ENCODE results near the gene C1orf159. TPM values are rescaled to one million over a fixed set of nuclear protein-coding genes. Genes with fewer than 3 reads are reported as not detected.

Gene C1orf159
- total and polyA plus RNA-seq, 2 donors (not counting 1 experiment from before 2014, with no cell fraction given), result 23.0 to 25.6 TPM

DNA sequence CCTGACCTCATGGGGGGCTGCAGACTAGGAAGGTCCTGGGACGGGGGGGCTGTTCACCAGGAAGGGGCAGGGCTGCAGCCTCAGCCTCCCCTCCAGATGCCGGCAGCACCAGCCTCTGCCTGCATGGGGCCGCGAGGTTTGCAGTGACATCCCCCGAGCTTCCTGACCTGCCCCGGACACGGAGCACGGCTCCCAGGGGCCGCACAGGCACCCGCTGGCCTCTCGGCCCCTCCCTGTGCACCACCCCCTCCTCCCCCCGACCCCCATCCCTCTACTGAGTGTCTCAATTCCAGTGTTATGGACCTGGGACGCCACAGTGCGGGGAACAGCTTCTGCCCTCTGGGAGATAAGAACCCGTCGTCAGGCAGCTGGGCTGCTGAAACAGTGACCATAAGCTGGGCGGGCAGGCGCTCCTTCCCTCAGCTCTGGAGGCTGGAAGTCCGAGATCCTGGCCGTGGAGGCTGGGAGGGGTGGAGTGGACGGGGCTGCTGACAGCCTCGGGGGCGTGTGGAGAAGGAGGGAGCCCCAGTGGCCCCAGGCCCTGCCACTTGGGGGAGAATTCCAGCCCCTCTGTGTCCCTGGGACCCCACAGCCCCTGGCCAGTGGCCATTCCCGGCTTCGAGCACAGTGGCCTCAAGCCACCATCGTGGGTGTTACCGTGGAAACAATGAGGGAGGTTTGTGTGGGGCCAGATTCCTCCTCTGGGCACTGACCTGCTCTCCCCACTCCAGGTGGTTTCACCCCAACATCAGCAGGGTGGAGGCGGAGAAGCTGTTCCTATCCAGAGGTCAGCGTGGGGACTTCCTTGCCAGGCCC, 53.3 kb downstream of the C1orf159 start:
- DNase-seq (no peak), ATAC-seq (ENCODE audit: low read depth) (no peak)
- Histone ChIP-seq H3K9ac (ENCODE audit: low read length) (no peak overlapping the region), H3K4me2 (replicated peaks; ENCODE audit: low read depth, low read length, poor library complexity, severe bottlenecking) (no peak overlapping the region), H3K27ac (ENCODE audit: low read length in 2 of 2) (no peak overlapping the region), H4K20me1 (ENCODE audit: control insufficient read depth, insufficient read depth, low read length, poor library complexity, severe bottlenecking) (peaks cover 4% of the 10 kb centered on the region), H3K36me3 (replicated peaks in 1 of 2; ENCODE audit: control extremely low read depth in 1 of 2, control insufficient read depth in 1 of 2, extremely low read depth in 1 of 2, insufficient read depth in 2 of 2, low read length in 1 of 2) (no peaks in the 10 kb centered on the region), H3K79me2 (ENCODE audit: control insufficient read depth, insufficient read depth, low read length) (no peaks in the 10 kb centered on the region), H2AFZ (ENCODE audit: insufficient read depth, low read depth, low read length, poor library complexity, severe bottlenecking) (no peak overlapping the region), H3K4me1 (ENCODE audit: control insufficient read depth in 2 of 2, insufficient read depth in 2 of 2, low read length in 2 of 2) (peaks cover 38 to 44% of the 10 kb centered on the region in 2 donors), H3K9me3 (ENCODE audit: control extremely low read depth in 1 of 3, control insufficient read depth in 2 of 3, insufficient read depth in 1 of 3, low read length in 2 of 3) (peaks cover 0 to 29% (median 0%) of the 10 kb centered on the region in 3 donors), H3K4me3 (ENCODE audit: control extremely low read depth in 1 of 5, extremely low read depth in 1 of 5, insufficient read depth in 1 of 5, low read depth in 2 of 5, low read length in 4 of 5) (no peak overlapping the region), H3K27me3 (replicated peaks in 1 of 4; ENCODE audit: control extremely low read depth in 1 of 4, control insufficient read depth in 3 of 4, insufficient read depth in 4 of 4, low read length in 3 of 4) (peaks cover 0 to 60% (median 30%) of the 10 kb centered on the region in 4 experiments)
- Mint-ChIP-seq H3K9me3 (ENCODE audit: insufficient read depth) (no peaks in the 10 kb centered on the region), H3K27ac (peak overlapping the region; percentile 26), H3K4me3 (peak overlapping the region; percentile 37), H3K27me3 (peaks cover 7% of the 10 kb centered on the region), H3K4me1 (peaks cover 25% of the 10 kb centered on the region)
- 35% methylated on average over 23 of the region's 29 CpGs for WGBS (ENCODE audit: insufficient coverage)
- ChIA-PET POLR2A (interaction anchor here (0.6 to 2.5 kb wide), 3 partner anchors 22 to 29 kb away, joined by 3 to 27 read pairs (median 6); no protein-coding TSS in a partner anchor), CTCF (interaction anchor here (1.0 to 3.3 kb wide), 8 partner anchors 13 to 378 kb away, joined by 3 to 29 read pairs (median 12); partner anchors contain the start of gene PERM1)
- no peak for TF ChIP-seq CTCF (IDR thresholded peaks at IDR 0.05)
- no peak for TF ChIP-seq EZH2 (IDR thresholded peaks at IDR 0.05; ENCODE audit: borderline replicate concordance, insufficient read depth, low read depth, low read length, poor library complexity, severe bottlenecking)
- intact Hi-C loops (cut with micrococcal nuclease), result loop anchor here (1.0 to 10.0 kb wide), 2 partner anchors 29 to 48 kb away; partner anchors contain the start of gene ISG15
